ENCODE measurements around the gene CHST11.

Gene CHST11

DNA sequence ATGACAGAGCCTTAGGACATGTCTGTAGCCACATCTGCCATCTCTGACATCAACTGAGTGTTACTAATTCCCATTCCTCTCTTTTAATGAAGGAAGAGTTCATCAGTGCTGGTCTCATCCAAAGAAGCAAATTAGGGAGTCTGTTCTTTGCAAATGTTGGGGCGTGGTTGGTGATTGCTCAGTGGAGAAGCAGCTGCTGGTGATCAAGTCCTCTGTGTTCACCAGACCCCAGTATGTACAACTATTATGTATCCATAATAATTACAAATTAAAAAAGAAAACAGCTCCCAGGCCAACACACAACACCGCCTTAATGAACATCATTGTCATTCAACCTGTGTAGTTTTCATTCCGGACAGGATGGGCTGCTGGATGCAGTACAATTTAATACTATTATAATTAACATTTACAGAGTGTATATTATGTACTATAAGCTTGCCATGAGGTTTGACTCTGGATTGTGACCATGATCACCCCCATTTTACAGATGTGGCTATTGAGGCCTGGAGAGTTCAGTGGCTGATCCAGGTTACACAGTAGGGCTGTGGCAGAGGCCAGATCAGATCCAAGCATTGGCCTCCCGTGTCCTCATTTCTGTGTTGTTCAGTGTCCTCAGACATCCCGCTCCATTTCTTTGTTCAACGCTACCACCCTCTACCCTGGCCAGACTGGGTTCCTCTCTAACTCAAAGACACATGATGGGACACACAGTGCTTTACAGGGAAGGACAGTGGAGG, 179.0 kb downstream of the CHST11 start:
- no peak for FAIRE-seq

DNA sequence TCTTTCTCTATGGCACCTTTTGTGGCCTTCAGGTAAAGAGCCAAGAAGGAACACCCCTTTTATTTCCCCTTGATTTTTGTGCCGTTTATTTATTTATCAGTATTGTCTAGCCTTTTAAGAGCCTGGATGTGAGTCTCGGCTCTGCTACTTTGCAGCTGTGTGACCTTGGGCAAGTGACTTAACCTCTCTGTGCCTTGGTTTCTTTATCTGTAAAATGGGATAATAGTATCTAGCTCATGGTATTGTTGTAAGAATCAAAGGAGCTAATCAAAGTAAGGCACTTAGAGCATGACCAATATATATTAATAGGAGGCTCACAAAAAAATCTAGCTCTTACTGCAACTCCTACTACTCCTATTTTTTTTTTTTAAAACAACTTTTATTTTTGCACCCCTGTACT, 179.7 kb downstream of the CHST11 start:
- no peak for FAIRE-seq

- no peak for FAIRE-seq
These were observed 180.9 kb downstream of the CHST11 start for GRCh38 chr12:104637604-104638003.

- FAIRE-seq, result no peak
These were observed 181.6 kb downstream of the CHST11 start for GRCh38 chr12:104638218-104638850.

DNA sequence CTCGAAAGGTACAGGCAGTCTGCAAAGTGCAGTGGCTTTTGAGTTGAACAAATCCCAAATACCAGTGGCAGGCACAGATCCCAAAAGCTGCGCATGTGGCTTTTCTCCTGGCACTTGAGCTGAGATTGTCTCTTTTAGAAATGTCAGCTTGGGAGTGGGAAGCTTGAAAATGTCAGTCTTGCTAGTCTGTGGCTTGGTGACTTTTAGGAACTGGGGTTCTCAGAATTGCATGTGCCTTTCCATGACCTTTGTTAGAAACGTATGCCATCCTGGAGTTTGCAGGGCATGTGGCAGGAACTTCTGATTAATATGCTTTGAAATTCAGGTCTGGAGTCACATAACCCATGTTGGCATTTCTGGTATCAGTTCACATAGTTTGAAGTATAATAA, 182.1 kb downstream of the CHST11 start:
- FAIRE-seq, result no peak

DNA sequence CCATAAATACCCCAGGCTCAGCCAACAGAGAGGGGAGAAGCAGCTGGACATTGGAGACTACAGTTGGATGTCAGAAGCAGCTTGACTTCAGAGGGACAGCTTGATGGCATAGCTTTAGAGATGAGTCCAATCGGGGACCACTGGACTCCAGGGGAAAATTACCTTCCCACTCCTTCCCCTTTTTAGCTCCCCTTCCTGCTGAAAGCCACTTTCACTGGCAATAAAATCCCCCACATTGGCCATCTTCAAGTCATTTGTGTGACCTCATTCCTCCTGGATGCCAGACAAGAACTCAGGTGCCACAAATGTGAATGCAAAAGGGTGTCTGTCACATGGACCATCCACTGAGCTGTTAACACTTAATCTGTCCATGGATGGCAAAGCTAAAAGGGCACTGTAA, 184.2 kb downstream of the CHST11 start:
- no peak for FAIRE-seq

- no peak for FAIRE-seq
These were observed 185.1 kb downstream of the CHST11 start for GRCh38 chr12:104641862-104642261.

DNA sequence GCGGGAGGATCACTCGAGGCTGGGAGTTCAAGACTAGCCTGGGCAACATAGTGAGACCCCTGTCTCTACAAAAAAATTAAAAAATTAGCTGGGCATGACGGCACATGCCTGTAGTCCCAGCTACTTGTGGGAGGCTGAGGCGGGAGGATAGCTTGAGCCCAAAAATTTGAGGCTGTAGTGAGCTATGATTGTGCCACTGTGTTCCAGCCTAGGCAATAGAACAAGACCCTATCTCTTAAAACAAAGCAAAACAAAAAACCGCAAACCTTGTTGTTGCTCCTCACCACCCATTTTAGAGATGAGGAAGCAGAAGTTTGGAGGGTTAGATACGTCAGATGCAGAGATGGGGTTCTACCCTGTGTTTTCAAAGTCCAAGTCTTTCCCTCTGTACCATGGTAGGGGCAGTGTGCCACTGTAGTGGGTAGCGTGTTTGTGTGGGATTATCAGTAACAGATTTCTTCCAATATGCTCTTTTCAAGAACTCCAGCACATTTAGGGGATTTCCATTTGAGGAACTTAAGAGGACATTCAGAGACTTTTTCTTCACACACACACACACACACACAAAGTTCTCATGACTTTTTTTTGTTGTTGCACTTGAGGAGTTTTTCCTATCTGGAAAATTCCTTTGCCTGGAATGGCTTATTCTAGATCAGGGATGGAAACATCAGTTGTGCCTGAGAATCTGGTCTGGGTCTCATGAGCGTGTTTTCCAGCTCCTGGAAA, 186.5 kb downstream of the CHST11 start:
- FAIRE-seq, result no peak

GRCh38 chr12:104643819-104644669, 187.3 kb downstream of the CHST11 start:
- FAIRE-seq, result no peak

GRCh38 chr12:104648756-104649155, 192.0 kb downstream of the CHST11 start:
- FAIRE-seq, result no peak

DNA sequence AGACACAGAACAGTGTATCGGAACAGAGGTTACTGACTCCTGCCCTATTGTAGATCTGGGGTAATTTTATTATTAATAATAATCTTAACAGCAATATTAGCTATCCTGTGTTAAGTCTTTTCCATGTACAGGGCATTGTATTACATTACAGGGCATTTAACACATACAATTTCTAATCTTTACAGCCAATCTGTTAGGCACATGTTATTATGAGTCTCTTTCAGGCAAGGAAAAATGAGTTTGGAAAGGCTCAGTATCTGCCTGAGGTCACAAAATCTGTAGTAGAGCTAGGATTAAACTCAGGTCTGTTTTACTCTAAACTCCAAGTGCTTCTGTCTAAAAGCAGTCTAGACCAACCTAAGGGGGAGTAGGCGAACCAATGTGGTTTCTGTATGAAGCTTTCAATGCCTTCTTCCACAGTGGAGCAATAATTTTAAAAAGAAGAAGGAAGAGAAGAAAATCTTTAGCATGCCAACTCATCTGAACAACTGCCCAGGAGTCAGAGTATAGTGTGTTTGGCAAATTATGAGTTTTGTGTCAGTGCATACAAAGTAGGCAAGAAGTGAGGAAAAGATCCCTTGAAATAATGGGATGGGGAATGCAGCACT, 192.6 kb downstream of the CHST11 start:
- no peak for FAIRE-seq

DNA sequence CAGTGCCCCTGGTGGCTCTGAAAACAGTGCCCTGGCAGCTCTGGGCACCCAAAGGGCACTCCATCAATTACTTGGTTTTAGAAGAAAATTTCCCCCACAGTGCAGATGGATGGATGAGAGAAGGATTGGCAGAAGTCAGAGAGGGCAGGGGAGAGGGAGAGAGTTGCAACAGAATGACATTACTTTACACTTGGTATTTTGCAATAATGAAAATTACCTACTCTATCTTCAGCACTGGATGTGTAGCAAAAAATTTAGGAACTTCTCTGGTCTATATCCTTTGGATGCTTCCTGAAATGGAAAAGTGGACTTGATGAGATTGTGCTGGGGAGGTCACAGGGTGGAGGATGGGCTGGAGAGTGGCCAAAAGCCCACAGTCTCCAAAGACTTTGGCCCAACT, 193.2 kb downstream of the CHST11 start:
- no peak for FAIRE-seq

DNA sequence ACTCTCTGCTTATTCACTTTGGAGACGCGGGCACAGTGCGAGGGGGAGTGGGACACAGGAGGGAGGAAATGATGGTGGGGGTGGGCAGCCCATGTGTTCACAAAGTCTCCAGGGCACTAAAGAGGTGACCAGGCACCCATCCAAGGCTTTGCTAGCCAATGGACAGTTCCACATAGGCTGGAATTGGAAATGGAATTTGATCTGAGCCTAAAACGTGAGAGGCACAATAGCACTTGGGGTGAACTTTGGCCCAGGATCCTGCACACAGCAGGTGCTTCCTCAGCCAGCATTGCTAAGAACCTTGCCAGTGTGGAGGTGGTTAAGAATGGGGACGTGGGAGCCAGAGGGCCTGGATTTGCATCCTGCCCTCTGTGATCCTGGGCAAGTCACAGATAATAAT, 193.8 kb downstream of the CHST11 start:
- no peak for FAIRE-seq

GRCh38 chr12:104651811-104652210, 195.1 kb downstream of the CHST11 start:
- no peak for FAIRE-seq

GRCh38 chr12:104652358-104652757, 195.6 kb downstream of the CHST11 start:
- no peak for FAIRE-seq

GRCh38 chr12:104652910-104653309, 196.2 kb downstream of the CHST11 start:
- no peak for FAIRE-seq

GRCh38 chr12:104653730-104654664, 197.2 kb downstream of the CHST11 start:
- FAIRE-seq, result no peak

DNA sequence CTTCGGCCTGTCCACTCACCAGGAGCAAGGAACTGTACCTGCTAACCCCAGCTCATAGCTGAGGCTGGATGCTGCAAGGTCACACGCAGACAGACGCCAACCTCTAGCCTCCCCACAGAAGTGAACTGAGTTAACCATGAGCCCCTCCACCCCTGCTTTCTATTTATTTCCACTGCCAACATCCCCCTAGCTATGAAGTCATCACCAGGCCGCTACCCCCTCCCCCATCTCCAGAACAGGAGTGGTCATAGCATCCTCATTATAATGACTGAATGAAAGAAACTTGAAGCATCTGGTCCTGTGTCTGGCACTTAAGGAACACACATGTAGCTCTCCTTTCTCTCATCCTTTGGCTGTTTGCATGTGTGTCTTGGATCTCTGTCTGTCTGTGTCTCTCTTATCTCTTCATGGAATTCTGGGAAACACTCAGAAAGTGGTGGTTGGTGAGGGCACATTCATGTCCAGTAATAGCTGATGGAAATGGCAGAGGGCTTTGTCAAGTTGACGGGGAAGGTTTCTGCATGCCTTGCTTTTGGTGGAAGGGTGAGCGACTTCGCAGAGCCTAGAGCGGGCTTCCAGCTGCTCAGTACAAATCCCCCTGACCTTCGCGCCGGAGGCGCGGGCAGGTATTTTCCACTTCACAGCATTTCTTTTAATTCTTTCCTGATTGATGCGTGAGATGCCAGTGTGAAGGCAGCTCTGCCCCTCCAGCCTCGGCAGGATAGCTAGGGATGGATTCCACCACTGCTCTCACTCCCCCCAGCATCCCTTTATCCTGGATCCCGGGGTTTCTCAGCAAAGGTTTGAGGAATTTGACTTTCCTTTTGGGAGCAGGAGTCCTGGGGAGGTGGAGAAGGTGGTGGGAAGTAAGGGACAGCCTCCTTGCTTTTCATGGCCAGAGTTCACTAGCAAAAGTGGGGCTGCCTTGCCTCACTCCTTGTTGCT, 198.2 kb downstream of the CHST11 start:
- no peak for FAIRE-seq

DNA sequence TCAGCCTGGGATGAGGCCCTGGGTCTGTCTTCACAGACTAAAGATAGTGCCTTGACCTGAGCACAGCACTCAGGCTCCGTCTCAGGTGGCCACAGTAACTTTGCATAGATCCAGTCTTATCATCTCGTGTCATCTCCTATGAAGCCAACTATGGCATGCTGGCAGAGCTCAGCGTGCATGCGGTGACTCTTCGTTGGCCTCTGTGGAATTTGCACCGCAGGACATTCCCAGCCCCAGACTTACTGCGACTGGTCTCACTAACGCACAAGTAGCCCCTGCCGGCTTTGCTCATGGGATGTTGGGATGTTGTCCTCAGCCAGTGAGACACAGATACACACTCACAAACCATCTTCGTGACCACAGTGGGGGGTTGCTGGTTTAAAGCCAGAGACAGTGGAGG, 199.6 kb downstream of the CHST11 start:
- FAIRE-seq, result no peak

- FAIRE-seq, result no peak
These were observed 200.2 kb downstream of the CHST11 start for GRCh38 chr12:104656921-104657320.
